ENCODE results near the gene PACRG. TPM values are rescaled to one million over a fixed set of nuclear protein-coding genes. Genes with fewer than 3 reads are reported as not detected.

Gene PACRG
- total and polyA plus RNA-seq, 2 donors from 2014 or later, result 7.4 to 20.0 TPM

DNA sequence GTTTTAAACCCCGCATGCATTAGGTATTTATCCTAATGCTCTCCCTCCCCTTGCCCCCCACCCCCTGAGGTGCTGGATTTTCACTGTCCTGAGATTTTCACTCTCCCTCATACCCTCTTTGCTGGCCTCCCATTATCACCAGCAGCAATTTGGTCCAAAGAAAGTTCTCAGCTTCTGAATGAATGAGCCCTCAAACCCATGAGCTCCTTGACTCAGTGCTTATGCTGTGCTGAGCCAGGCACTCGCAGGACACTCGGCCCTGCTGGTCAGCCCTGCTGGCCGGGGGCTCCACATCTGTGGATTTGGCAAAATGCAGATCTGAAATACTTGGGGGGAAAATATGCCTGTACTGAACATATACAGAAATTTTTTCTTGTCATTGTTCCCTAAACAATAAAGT is 533.6 kb downstream of the PACRG start:
- intact Hi-C loops (cut with DNase I), result no loop called here
- H3K9ac ChIP-seq (ENCODE audit: low read length in 3 of 3), result no peak overlapping the region
- FAIRE-seq (no peak), DNase-seq (no peak)
- H3K27me3 ChIP-seq (ENCODE audit: control insufficient read depth, insufficient read depth, low read length), result no peaks in the 10 kb centered on the region
- H3K36me3 ChIP-seq (ENCODE audit: control insufficient read depth in 2 of 3, insufficient read depth in 3 of 3, low read length in 3 of 3), result no peaks in the 10 kb centered on the region
- no peak overlapping the region for H3K4me3 ChIP-seq (ENCODE audit: low read length in 3 of 3)
- H3K27ac ChIP-seq (ENCODE audit: low read depth in 2 of 2, low read length in 2 of 2), result no peak overlapping the region
- no peaks in the 10 kb centered on the region for H3K9me3 ChIP-seq (ENCODE audit: control insufficient read depth in 2 of 3, insufficient read depth in 1 of 3, low read length in 3 of 3)
- peaks cover 0 to 5% (median 0%) of the 10 kb centered on the region in 3 donors for H3K4me1 ChIP-seq (ENCODE audit: control insufficient read depth in 2 of 3, insufficient read depth in 2 of 3, low read depth in 1 of 3, low read length in 3 of 3)
- TF ChIP-seq, protein P1, sequence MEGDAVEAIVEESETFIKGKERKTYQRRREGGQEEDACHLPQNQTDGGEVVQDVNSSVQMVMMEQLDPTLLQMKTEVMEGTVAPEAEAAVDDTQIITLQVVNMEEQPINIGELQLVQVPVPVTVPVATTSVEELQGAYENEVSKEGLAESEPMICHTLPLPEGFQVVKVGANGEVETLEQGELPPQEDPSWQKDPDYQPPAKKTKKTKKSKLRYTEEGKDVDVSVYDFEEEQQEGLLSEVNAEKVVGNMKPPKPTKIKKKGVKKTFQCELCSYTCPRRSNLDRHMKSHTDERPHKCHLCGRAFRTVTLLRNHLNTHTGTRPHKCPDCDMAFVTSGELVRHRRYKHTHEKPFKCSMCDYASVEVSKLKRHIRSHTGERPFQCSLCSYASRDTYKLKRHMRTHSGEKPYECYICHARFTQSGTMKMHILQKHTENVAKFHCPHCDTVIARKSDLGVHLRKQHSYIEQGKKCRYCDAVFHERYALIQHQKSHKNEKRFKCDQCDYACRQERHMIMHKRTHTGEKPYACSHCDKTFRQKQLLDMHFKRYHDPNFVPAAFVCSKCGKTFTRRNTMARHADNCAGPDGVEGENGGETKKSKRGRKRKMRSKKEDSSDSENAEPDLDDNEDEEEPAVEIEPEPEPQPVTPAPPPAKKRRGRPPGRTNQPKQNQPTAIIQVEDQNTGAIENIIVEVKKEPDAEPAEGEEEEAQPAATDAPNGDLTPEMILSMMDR (IDR thresholded peaks at IDR 0.05; ENCODE audit: borderline replicate concordance, extremely low read depth, insufficient read depth), result no peak

DNA sequence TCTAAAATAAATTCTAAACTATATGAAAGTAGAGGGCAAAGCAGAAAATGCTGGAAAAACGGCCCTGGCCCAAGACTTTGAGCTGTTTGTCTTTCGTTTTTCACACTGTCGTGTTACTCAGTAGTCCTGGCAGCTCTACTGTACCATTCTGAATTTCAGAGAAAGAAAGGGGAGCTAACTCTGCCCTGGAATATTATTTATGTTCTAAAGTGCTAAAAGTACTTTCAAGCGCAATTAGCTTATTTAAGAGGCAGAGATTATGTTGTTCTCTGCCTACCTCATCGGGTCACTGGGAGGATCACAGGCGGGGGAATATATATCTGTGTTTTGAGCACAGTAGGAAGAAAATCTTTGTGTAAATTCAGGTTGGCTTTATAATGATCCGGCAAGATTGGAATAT is 534.3 kb downstream of the PACRG start:
- no peak for DNase-seq
- no peaks in the 10 kb centered on the region for H3K27me3 ChIP-seq (ENCODE audit: control insufficient read depth, insufficient read depth, low read length)
- peaks cover 0 to 5% (median 0%) of the 10 kb centered on the region in 3 donors for H3K4me1 ChIP-seq (ENCODE audit: control insufficient read depth in 2 of 3, insufficient read depth in 2 of 3, low read depth in 1 of 3, low read length in 3 of 3)
- no peak overlapping the region for H3K9ac ChIP-seq (ENCODE audit: low read length in 3 of 3)
- H3K4me3 ChIP-seq (ENCODE audit: low read length in 3 of 3), result no peak overlapping the region
- H3K36me3 ChIP-seq (ENCODE audit: control insufficient read depth in 2 of 3, insufficient read depth in 3 of 3, low read length in 3 of 3), result no peaks in the 10 kb centered on the region
- intact Hi-C loops (cut with DNase I), result no loop called here
- FAIRE-seq, result no peak
- TF ChIP-seq, protein P1 (IDR thresholded peaks at IDR 0.05; ENCODE audit: borderline replicate concordance, extremely low read depth, insufficient read depth), result no peak
- H3K9me3 ChIP-seq (ENCODE audit: control insufficient read depth in 2 of 3, insufficient read depth in 1 of 3, low read length in 3 of 3), result no peaks in the 10 kb centered on the region
- H3K27ac ChIP-seq (ENCODE audit: low read depth in 2 of 2, low read length in 2 of 2), result no peak overlapping the region

DNA sequence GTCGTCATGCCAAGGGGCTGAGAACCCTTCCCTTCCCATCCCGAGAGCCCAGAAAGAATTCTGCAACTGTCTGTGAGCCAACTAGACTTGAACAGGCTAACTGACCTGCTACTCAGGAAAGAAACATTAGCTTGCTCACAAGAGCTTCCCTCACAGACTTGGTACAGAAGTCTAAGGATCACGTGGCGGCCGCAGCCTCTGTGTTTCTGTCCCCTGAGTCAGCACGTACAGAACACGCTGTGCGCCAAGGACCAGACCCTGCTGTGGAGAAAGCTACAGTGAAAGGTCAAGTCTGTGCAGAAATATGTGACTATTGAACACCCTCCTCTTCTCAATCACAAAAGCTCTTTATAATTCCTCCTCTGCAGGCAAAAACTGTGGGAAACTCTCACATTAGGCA is 535.4 kb downstream of the PACRG start:
- TF ChIP-seq, protein P1 (IDR thresholded peaks at IDR 0.05; ENCODE audit: borderline replicate concordance, extremely low read depth, insufficient read depth), result no peak
- intact Hi-C loops (cut with DNase I), result no loop called here
- Histone ChIP-seq H3K36me3 (ENCODE audit: control insufficient read depth in 2 of 3, insufficient read depth in 3 of 3, low read length in 3 of 3) (no peaks in the 10 kb centered on the region), H3K27me3 (ENCODE audit: control insufficient read depth, insufficient read depth, low read length) (no peaks in the 10 kb centered on the region), H3K27ac (ENCODE audit: low read depth in 2 of 2, low read length in 2 of 2) (no peak overlapping the region), H3K9me3 (ENCODE audit: control insufficient read depth in 2 of 3, insufficient read depth in 1 of 3, low read length in 3 of 3) (no peaks in the 10 kb centered on the region), H3K4me1 (ENCODE audit: control insufficient read depth in 2 of 3, insufficient read depth in 2 of 3, low read depth in 1 of 3, low read length in 3 of 3) (peaks cover 0 to 5% (median 0%) of the 10 kb centered on the region in 3 donors), H3K9ac (ENCODE audit: low read length in 3 of 3) (no peak overlapping the region), H3K4me3 (ENCODE audit: low read length in 3 of 3) (no peak overlapping the region)
- DNase-seq (no peak), FAIRE-seq (no peak)

Data from kidney (tissue), 14 donors.